Endodermal cell (in vitro differentiated cells): ENCODE measurements around the gene MAB21L3. TPM values are rescaled to one million over a fixed set of nuclear protein-coding genes. Genes with fewer than 3 reads are reported as not detected.

Experiments
- DNase-seq: peaks from one replicate; pipeline ENCODE4 v3.0.0-alpha.2; 2017
- H3K27ac ChIP-seq: 2 replicates; pipeline ENCODE4 v1.5.1; 2013; ENCODE audit warnings: mild to moderate bottlenecking, low read depth, low read length, moderate library complexity
- H3K27me3 ChIP-seq: 2 replicates; pipeline ENCODE4 v1.6.1; 2013; ENCODE audit warnings: mild to moderate bottlenecking, low read length, moderate library complexity; ENCODE audit not compliant: insufficient read depth, control insufficient read depth, poor library complexity, severe bottlenecking
- H3K36me3 ChIP-seq: 2 replicates; pipeline ENCODE4 v1.7.0; 2013; ENCODE audit warnings: mild to moderate bottlenecking, low read length, moderate library complexity; ENCODE audit not compliant: control insufficient read depth, insufficient read depth
- H3K4me1 ChIP-seq: one replicate; pipeline ENCODE4 v1.7.0; 2013; ENCODE audit warnings: low read length; ENCODE audit not compliant: control insufficient read depth, insufficient read depth
- H3K4me3 ChIP-seq: 2 replicates; pipeline ENCODE4 v1.5.1; 2013; ENCODE audit warnings: mild to moderate bottlenecking, low read length, moderate library complexity
- H3K9ac ChIP-seq: 2 replicates; pipeline ENCODE4 v1.6.1; 2013; ENCODE audit warnings: mild to moderate bottlenecking, low read length, moderate library complexity; ENCODE audit not compliant: poor library complexity, severe bottlenecking; ENCODE audit errors: extremely low read depth
- H3K9me3 ChIP-seq: 2 replicates; pipeline ENCODE4 v1.6.1; 2013; ENCODE audit warnings: mild to moderate bottlenecking, low read length, moderate library complexity; ENCODE audit not compliant: control insufficient read depth
- H3K27ac Mint-ChIP-seq: 2 replicates; pipeline ENCODE4 v1.8.0; 2020; ENCODE audit warnings: mixed read lengths
- H3K27me3 Mint-ChIP-seq: 2 replicates; pipeline ENCODE4 v1.8.0; 2021; ENCODE audit warnings: mild to moderate bottlenecking, mixed read lengths; ENCODE audit not compliant: insufficient read depth
- H3K36me3 Mint-ChIP-seq: 2 replicates; pipeline ENCODE4 v1.8.0; 2020; ENCODE audit warnings: low read depth, mixed read lengths
- H3K4me1 Mint-ChIP-seq: 2 replicates; pipeline ENCODE4 v1.8.0; 2020; ENCODE audit warnings: mixed read lengths
- H3K4me3 Mint-ChIP-seq: 2 replicates; pipeline ENCODE4 v1.8.0; 2020; ENCODE audit warnings: mild to moderate bottlenecking, moderate library complexity, mixed read lengths
- H3K9me3 Mint-ChIP-seq: 2 replicates; pipeline ENCODE4 v1.8.0; 2020; ENCODE audit warnings: mild to moderate bottlenecking, mixed read lengths
- CTCF ChIP-seq: fragments of 200-600 bp; sonication (generic); conservative IDR thresholded peaks from 2 replicates; pipeline ENCODE4 v1.5.0; 2021; ENCODE audit warnings: antibody characterized with exemption, mild to moderate bottlenecking
- WGBS, 2 experiments: methylation state at CpG; one replicate each; pipeline versions ENCODE4 v1.1.5 to v1.1.7; 2013; ENCODE audit warnings: missing lambda C conversion rate in 2 of 2, mixed read lengths in 1 of 2; ENCODE audit not compliant: insufficient coverage in 1 of 2, insufficient read length in 1 of 2; 5-methylcytosine and 5-hydroxymethylcytosine counted together
- total RNA-seq, 2 donors: library from RNA; stranded (reverse); fragmentation: NEBNext Ultra II Directional in 1 of 2; extraction: Animal tissue kit (Norgen Biotek cat#: 25700) in 1 of 2; gene quantifications; 2 replicates in 1 of 2; 3 replicates in 1 of 2; pipeline ENCODE4 v1.2.1, GENCODE V29; 2021

MAB21L3 gene
- total RNA-seq, 2 donors from 2014 or later: 0.09 TPM; not detected in 1

DNA sequence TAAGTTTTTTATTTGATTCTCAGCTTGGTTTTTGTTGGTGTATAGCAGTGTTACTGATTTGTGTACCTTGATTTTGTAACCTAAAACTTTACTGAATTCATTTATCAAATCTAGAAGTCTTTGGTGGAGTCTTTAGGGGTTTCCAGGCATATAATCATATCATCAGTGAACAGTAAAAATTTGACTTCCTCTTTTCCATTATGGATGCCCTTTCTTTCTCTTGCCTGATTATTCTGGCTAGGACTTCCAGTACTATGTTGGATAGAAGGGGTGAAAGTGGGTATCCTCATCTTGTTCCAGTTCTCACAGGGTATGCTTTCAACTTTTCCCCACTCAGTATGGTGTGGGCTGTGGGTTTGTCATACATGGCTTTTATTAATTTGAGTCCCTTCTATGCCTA is 23.6 kb upstream of the MAB21L3 start:
- H3K27ac Mint-ChIP-seq: no peak overlapping the region
- H3K27me3 Mint-ChIP-seq: no peaks in the 10 kb centered on the region
- Histone ChIP-seq H3K4me1 (no peaks in the 10 kb centered on the region), H3K36me3 (no peaks in the 10 kb centered on the region), H3K27ac (no peak overlapping the region), H3K9me3 (peaks cover 19% of the 10 kb centered on the region), H3K27me3 (no peaks in the 10 kb centered on the region), H3K9ac (no peak overlapping the region), H3K4me3 (no peak overlapping the region)
- TF ChIP-seq CTCF: no peak
- peaks cover 21% of the 10 kb centered on the region for H3K9me3 Mint-ChIP-seq
- H3K36me3 Mint-ChIP-seq: peaks cover 25% of the 10 kb centered on the region
- DNase-seq: no peak
- no peaks in the 10 kb centered on the region for H3K4me1 Mint-ChIP-seq
- H3K4me3 Mint-ChIP-seq: no peak overlapping the region

- no peaks in the 10 kb centered on the region for H3K27me3 ChIP-seq
- no peak for TF ChIP-seq CTCF
- H3K27ac ChIP-seq: no peak overlapping the region
- no peak overlapping the region for H3K27ac Mint-ChIP-seq
- no peaks in the 10 kb centered on the region for H3K4me1 ChIP-seq
- H3K4me3 Mint-ChIP-seq: no peak overlapping the region
- no peaks in the 10 kb centered on the region for H3K36me3 ChIP-seq
- H3K4me1 Mint-ChIP-seq: no peaks in the 10 kb centered on the region
- H3K27me3 Mint-ChIP-seq: no peaks in the 10 kb centered on the region
- H3K4me3 ChIP-seq: no peak overlapping the region
- H3K36me3 Mint-ChIP-seq: peaks cover 28% of the 10 kb centered on the region
- peaks cover 29% of the 10 kb centered on the region for H3K9me3 ChIP-seq
- DNase-seq: no peak
- H3K9ac ChIP-seq: no peak overlapping the region
- 95 to 100% methylated on average over 1 of the region's 1 CpG for WGBS, 2 experiments
- H3K9me3 Mint-ChIP-seq: peaks cover 31% of the 10 kb centered on the region
Observed at GRCh38 chr1:116089870-116090269, 21.3 kb upstream of the MAB21L3 start.

- Mint-ChIP-seq H3K9me3 (peaks cover 39% of the 10 kb centered on the region), H3K27me3 (no peaks in the 10 kb centered on the region), H3K4me3 (no peak overlapping the region), H3K27ac (no peak overlapping the region), H3K36me3 (peaks cover 30% of the 10 kb centered on the region), H3K4me1 (no peaks in the 10 kb centered on the region)
- Histone ChIP-seq H3K4me3 (no peak overlapping the region), H3K27ac (no peak overlapping the region), H3K9me3 (peaks cover 41% of the 10 kb centered on the region), H3K36me3 (no peaks in the 10 kb centered on the region), H3K4me1 (no peaks in the 10 kb centered on the region), H3K27me3 (no peaks in the 10 kb centered on the region), H3K9ac (no peak overlapping the region)
- 100% methylated on average over 1 of the region's 1 CpG for WGBS, 2 experiments
- DNase-seq: no peak
- no peak for TF ChIP-seq CTCF
Observed at GRCh38 chr1:116091083-116091482, 20.1 kb upstream of the MAB21L3 start.
